ENCODE results near the gene DRC7.
"Not testable (repeated sequence)": the region's sequence is repeated elsewhere in the genome, so short reads cannot be mapped to it uniquely, and the experiment has no call there.

The DRC7 gene

GRCh38 chr16:57774705-57775285 is 80.2 kb downstream of the DRC7 start:
- H3K9me3 ChIP-seq: no peaks in the 10 kb centered on the region
- H3K27me3 ChIP-seq: no peaks in the 10 kb centered on the region
- no peak overlapping the region for H3K4me3 ChIP-seq
- H3K27ac ChIP-seq: no peak overlapping the region
- H3K36me3 ChIP-seq: peaks cover 10 to 42% (median 40%) of the 10 kb centered on the region in 3 donors
- TF ChIP-seq CTCF (IDR thresholded peaks at IDR 0.05): no peak
- no peak for DNase-seq
- H3K4me1 ChIP-seq: no peaks in the 10 kb centered on the region
- intact Hi-C loops (cut with DNase I; ENCODE audit: low total_unique reads): no loop called here

GRCh38 chr16:57775661-57776469 is 81.3 kb downstream of the DRC7 start:
- intact Hi-C loops (cut with DNase I; ENCODE audit: low total_unique reads): no loop called here
- H3K27ac ChIP-seq: no peak overlapping the region
- H3K9me3 ChIP-seq: no peaks in the 10 kb centered on the region
- DNase-seq: no peak
- H3K4me3 ChIP-seq: no peak overlapping the region
- no peak for TF ChIP-seq CTCF (IDR thresholded peaks at IDR 0.05)
- H3K27me3 ChIP-seq: no peaks in the 10 kb centered on the region
- no peaks in the 10 kb centered on the region for H3K4me1 ChIP-seq
- H3K36me3 ChIP-seq: peaks cover 9 to 32% (median 29%) of the 10 kb centered on the region in 3 donors

- no peak for DNase-seq
- H3K9me3 ChIP-seq: no peaks in the 10 kb centered on the region
- no peak overlapping the region for H3K4me3 ChIP-seq
- peaks cover 0 to 24% (median 19%) of the 10 kb centered on the region in 3 donors for H3K36me3 ChIP-seq
- intact Hi-C loops (cut with DNase I; ENCODE audit: low total_unique reads): no loop called here
- TF ChIP-seq CTCF (IDR thresholded peaks at IDR 0.05): no peak
- no peaks in the 10 kb centered on the region for H3K4me1 ChIP-seq
- H3K27me3 ChIP-seq: no peaks in the 10 kb centered on the region
- H3K27ac ChIP-seq: no peak overlapping the region
Observed at GRCh38 chr16:57778658-57779057, 84.1 kb downstream of the DRC7 start.

GRCh38 chr16:57779836-57780235 is 85.2 kb downstream of the DRC7 start:
- H3K9me3 ChIP-seq; H3K4me1 ChIP-seq; H3K27ac ChIP-seq; DNase-seq; H3K27me3 ChIP-seq; H3K4me3 ChIP-seq; intact Hi-C loops (cut with DNase I; ENCODE audit: low total_unique reads): not testable (repeated sequence)
- peaks cover 0 to 29% (median 27%) of the 10 kb centered on the region in 3 donors for H3K36me3 ChIP-seq

- no peak for TF ChIP-seq CTCF (IDR thresholded peaks at IDR 0.05)
- no peak overlapping the region for H3K4me3 ChIP-seq
- H3K36me3 ChIP-seq: peaks cover 0 to 25% (median 23%) of the 10 kb centered on the region in 3 donors
- no peaks in the 10 kb centered on the region for H3K27me3 ChIP-seq
- intact Hi-C loops (cut with DNase I; ENCODE audit: low total_unique reads): no loop called here
- no peak for DNase-seq
- no peaks in the 10 kb centered on the region for H3K9me3 ChIP-seq
- no peak overlapping the region for H3K27ac ChIP-seq
- H3K4me1 ChIP-seq: no peaks in the 10 kb centered on the region
Observed at GRCh38 chr16:57781349-57781740, 86.7 kb downstream of the DRC7 start.
